Neural cell (in vitro differentiated cells): ENCODE measurements around the gene CD300LB. TPM values are rescaled to one million over a fixed set of nuclear protein-coding genes. Genes with fewer than 3 reads are reported as not detected.

Experiments used
- H2AFZ ChIP-seq: fragments of 200-600, 300-800 bp; sonication (generic), shearing (Covaris generic); 2 replicates; pipeline ENCODE4 v1.6.0; 2014; ENCODE audit warnings: low read depth, mild to moderate bottlenecking, antibody characterized with exemption, low read length, moderate library complexity
- H3F3A ChIP-seq: fragments of 200-600 bp; shearing (Covaris generic); 2 replicates; pipeline ENCODE4 v1.6.1; 2016; ENCODE audit warnings: mild to moderate bottlenecking, moderate library complexity, mixed read lengths, antibody characterized with exemption, low read length; ENCODE audit not compliant: insufficient read depth, poor library complexity, severe bottlenecking
- H3K27ac ChIP-seq: fragments of 200-600, 300-800 bp; sonication (generic), shearing (Covaris generic); 2 replicates; pipeline ENCODE4 v1.5.1; 2014; ENCODE audit warnings: mild to moderate bottlenecking, low read length, moderate library complexity
- H3K27me3 ChIP-seq: fragments of 300-800, 200-600 bp; sonication (generic), shearing (Covaris generic); 2 replicates; pipeline ENCODE4 v1.6.0; 2014; ENCODE audit warnings: mild to moderate bottlenecking, low read depth, low read length, moderate library complexity; ENCODE audit not compliant: insufficient read depth
- H3K36me3 ChIP-seq: fragments of 300-800, 200-600 bp; sonication (generic), shearing (Covaris generic); 2 replicates; pipeline ENCODE4 v1.5.1; 2014; ENCODE audit warnings: mild to moderate bottlenecking, antibody characterized with exemption, low read length, moderate library complexity; ENCODE audit not compliant: insufficient read depth
- H3K4me2 ChIP-seq: fragments of 300-800, 200-600 bp; sonication (generic), shearing (Covaris generic); 2 replicates; pipeline ENCODE4 v1.6.0; 2014; ENCODE audit warnings: mild to moderate bottlenecking, low read length
- H3K4me3 ChIP-seq: fragments of 300-800, 200-600 bp; sonication (generic), shearing (Covaris generic); 2 replicates; pipeline ENCODE4 v1.5.1; 2014; ENCODE audit warnings: mild to moderate bottlenecking, low read length, moderate library complexity
- H3K79me2 ChIP-seq: fragments of 200-600 bp; shearing (Covaris generic); replicated peaks from 2 replicates; pipeline ENCODE4 v1.6.0; 2014; ENCODE audit warnings: mild to moderate bottlenecking, low read length, moderate library complexity; ENCODE audit not compliant: insufficient read depth
- H3K9ac ChIP-seq: fragments of 300-800, 200-600 bp; sonication (generic), shearing (Covaris generic); 2 replicates; pipeline ENCODE4 v1.6.1; 2016; ENCODE audit warnings: mild to moderate bottlenecking, low read length, mixed read lengths
- H3K9me2 ChIP-seq: fragments of 200-600 bp; shearing (Covaris generic); 2 replicates; pipeline ENCODE4 v1.6.1; 2016; ENCODE audit warnings: mild to moderate bottlenecking, low read length, mixed read lengths; ENCODE audit not compliant: insufficient read depth
- H3K9me3 ChIP-seq: fragments of 200-600, 300-800 bp; sonication (generic), shearing (Covaris generic); 2 replicates; pipeline ENCODE4 v1.6.1; 2016; ENCODE audit warnings: mild to moderate bottlenecking, mixed run types, low read length, moderate library complexity, mixed read lengths
- H4K20me1 ChIP-seq: fragments of 200-600 bp; shearing (Covaris generic); 2 replicates; pipeline ENCODE4 v1.6.1; 2016; ENCODE audit warnings: mild to moderate bottlenecking, mixed run types; ENCODE audit not compliant: insufficient read depth
- CTCF ChIP-seq: fragments of 450-650 bp; IDR thresholded peaks from 2 replicates; pipeline ENCODE4 v1.5.1; 2014; ENCODE audit warnings: antibody characterized with exemption, mild to moderate bottlenecking, moderate library complexity; ENCODE audit not compliant: poor library complexity, severe bottlenecking
- EP300 ChIP-seq: fragments of 450-650 bp; conservative IDR thresholded peaks from 2 replicates; pipeline ENCODE4 v1.6.1; 2014; ENCODE audit warnings: antibody characterized with exemption, mild to moderate bottlenecking, moderate library complexity; ENCODE audit not compliant: poor library complexity, severe bottlenecking
- EZH2 ChIP-seq: fragments of 200-600, 300-800 bp; shearing (Covaris generic), sonication (generic); IDR thresholded peaks from 2 replicates; pipeline ENCODE4 v1.6.1; 2014; ENCODE audit warnings: antibody characterized with exemption, low read length, borderline replicate concordance, mild to moderate bottlenecking; ENCODE audit not compliant: insufficient read depth, poor library complexity, severe bottlenecking
- MXI1 ChIP-seq: fragments of 450-650 bp; conservative IDR thresholded peaks from 2 replicates; pipeline ENCODE4 v1.6.1; 2014; ENCODE audit warnings: antibody characterized with exemption, mild to moderate bottlenecking; ENCODE audit not compliant: poor library complexity, severe bottlenecking
- POLR2AphosphoS5 ChIP-seq: IDR thresholded peaks from 2 replicates; pipeline ENCODE4 v1.6.1; 2012
- RAD21 ChIP-seq: fragments of 450-650 bp; conservative IDR thresholded peaks from 2 replicates; pipeline ENCODE4 v1.6.1; 2014; ENCODE audit warnings: antibody characterized with exemption, mild to moderate bottlenecking, moderate library complexity
- REST ChIP-seq: IDR thresholded peaks from 2 replicates; pipeline ENCODE4 v1.6.1; 2012; ENCODE audit warnings: borderline replicate concordance
- SMC3 ChIP-seq: fragments of 450-650 bp; conservative IDR thresholded peaks from 2 replicates; pipeline ENCODE4 v1.6.1; 2014; ENCODE audit warnings: antibody characterized with exemption, mild to moderate bottlenecking, moderate library complexity; ENCODE audit not compliant: poor library complexity
- TAF1 ChIP-seq: IDR thresholded peaks from 2 replicates; pipeline ENCODE4 v1.6.1; 2012; ENCODE audit warnings: low read depth
- polyA plus RNA-seq: library from polyadenylated mRNA; depleted of rRNA; stranded (reverse); fragments of >200 nt; gene quantifications from 2 replicates; pipeline ENCODE4 v1.2.3, GENCODE V29; 2014

The CD300LB gene
- polyA plus RNA-seq, 1 donor from 2014 or later, result not detected

GRCh38 chr17:74478420-74479100 lies 52.7 kb downstream of the CD300LB start:
- Histone ChIP-seq H3K79me2 (no peaks in the 10 kb centered on the region), H3K4me3 (no peak overlapping the region), H3K9me2 (no peaks in the 10 kb centered on the region), H3K36me3 (no peaks in the 10 kb centered on the region), H3K9ac (no peak overlapping the region), H3K27me3 (no peaks in the 10 kb centered on the region), H3K9me3 (no peaks in the 10 kb centered on the region), H4K20me1 (no peaks in the 10 kb centered on the region), H2AFZ (no peak overlapping the region), H3K27ac (no peak overlapping the region), H3F3A (no peaks in the 10 kb centered on the region), H3K4me2 (no peak overlapping the region)
- TF ChIP-seq EP300 (no peak), RAD21 (no peak), SMC3 (no peak), REST (no peak), TAF1 (no peak), CTCF (no peak), POLR2AphosphoS5 (no peak), MXI1 (no peak), EZH2 (no peak)

GRCh38 chr17:74477411-74477810 lies 53.9 kb downstream of the CD300LB start:
- Histone ChIP-seq H3F3A (no peaks in the 10 kb centered on the region), H3K4me2 (no peak overlapping the region), H3K9ac (no peak overlapping the region), H3K79me2 (no peaks in the 10 kb centered on the region), H3K27me3 (no peaks in the 10 kb centered on the region), H3K4me3 (no peak overlapping the region), H3K36me3 (no peaks in the 10 kb centered on the region), H2AFZ (no peak overlapping the region), H3K27ac (no peak overlapping the region), H3K9me2 (no peaks in the 10 kb centered on the region), H4K20me1 (no peaks in the 10 kb centered on the region), H3K9me3 (no peaks in the 10 kb centered on the region)
- no peak for TF ChIP-seq CTCF
- no peak for TF ChIP-seq TAF1
- no peak for TF ChIP-seq EZH2
- no peak for TF ChIP-seq POLR2AphosphoS5
- TF ChIP-seq MXI1, result no peak
- no peak for TF ChIP-seq EP300
- TF ChIP-seq RAD21, result no peak
- TF ChIP-seq SMC3, result no peak
- TF ChIP-seq REST, result no peak
